Measurements from ENCODE around the gene CCDC152.

DNA sequence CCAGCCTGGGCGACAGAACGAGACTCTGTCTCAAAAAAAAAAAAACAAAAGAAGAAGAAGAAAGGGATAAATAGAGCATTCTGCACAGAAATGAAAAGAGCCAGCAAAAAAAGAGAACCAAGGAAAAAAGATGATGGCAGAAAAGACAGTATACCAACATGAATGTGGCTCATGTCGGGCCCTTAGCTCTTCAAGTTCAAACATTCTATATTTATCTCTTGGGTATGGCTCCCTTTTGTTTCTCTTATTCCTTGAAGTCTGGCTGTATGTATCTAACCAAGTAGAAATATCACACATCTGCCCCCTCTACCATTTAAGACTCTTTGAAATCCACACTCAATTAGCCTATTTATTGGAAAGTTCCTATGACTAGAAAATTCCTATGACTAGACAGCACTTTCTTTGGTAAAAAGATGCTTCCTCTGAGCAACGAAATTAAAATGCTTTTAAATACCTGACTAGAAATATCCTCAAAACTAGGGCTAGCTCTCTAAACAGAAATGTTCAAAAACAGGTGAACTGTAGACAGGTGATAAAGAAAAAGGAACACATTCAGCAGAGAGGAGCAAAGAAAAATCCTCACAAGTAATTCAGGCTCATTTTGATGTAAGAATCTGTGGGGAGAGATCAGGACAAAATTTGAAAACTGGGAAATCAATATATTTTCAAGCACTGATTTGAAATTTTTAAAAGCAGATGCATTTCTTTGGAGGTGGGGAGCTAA, 52.4 kb downstream of the CCDC152 start:
- TF ChIP-seq, protein P1, sequence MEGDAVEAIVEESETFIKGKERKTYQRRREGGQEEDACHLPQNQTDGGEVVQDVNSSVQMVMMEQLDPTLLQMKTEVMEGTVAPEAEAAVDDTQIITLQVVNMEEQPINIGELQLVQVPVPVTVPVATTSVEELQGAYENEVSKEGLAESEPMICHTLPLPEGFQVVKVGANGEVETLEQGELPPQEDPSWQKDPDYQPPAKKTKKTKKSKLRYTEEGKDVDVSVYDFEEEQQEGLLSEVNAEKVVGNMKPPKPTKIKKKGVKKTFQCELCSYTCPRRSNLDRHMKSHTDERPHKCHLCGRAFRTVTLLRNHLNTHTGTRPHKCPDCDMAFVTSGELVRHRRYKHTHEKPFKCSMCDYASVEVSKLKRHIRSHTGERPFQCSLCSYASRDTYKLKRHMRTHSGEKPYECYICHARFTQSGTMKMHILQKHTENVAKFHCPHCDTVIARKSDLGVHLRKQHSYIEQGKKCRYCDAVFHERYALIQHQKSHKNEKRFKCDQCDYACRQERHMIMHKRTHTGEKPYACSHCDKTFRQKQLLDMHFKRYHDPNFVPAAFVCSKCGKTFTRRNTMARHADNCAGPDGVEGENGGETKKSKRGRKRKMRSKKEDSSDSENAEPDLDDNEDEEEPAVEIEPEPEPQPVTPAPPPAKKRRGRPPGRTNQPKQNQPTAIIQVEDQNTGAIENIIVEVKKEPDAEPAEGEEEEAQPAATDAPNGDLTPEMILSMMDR (IDR thresholded peaks at IDR 0.05; ENCODE audit: insufficient read depth, low read length), result no peak
- no peak for TF ChIP-seq GABPA (IDR thresholded peaks at IDR 0.05; ENCODE audit: low read depth)
- TF ChIP-seq, protein P2, sequence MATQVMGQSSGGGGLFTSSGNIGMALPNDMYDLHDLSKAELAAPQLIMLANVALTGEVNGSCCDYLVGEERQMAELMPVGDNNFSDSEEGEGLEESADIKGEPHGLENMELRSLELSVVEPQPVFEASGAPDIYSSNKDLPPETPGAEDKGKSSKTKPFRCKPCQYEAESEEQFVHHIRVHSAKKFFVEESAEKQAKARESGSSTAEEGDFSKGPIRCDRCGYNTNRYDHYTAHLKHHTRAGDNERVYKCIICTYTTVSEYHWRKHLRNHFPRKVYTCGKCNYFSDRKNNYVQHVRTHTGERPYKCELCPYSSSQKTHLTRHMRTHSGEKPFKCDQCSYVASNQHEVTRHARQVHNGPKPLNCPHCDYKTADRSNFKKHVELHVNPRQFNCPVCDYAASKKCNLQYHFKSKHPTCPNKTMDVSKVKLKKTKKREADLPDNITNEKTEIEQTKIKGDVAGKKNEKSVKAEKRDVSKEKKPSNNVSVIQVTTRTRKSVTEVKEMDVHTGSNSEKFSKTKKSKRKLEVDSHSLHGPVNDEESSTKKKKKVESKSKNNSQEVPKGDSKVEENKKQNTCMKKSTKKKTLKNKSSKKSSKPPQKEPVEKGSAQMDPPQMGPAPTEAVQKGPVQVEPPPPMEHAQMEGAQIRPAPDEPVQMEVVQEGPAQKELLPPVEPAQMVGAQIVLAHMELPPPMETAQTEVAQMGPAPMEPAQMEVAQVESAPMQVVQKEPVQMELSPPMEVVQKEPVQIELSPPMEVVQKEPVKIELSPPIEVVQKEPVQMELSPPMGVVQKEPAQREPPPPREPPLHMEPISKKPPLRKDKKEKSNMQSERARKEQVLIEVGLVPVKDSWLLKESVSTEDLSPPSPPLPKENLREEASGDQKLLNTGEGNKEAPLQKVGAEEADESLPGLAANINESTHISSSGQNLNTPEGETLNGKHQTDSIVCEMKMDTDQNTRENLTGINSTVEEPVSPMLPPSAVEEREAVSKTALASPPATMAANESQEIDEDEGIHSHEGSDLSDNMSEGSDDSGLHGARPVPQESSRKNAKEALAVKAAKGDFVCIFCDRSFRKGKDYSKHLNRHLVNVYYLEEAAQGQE (IDR thresholded peaks at IDR 0.05; ENCODE audit: insufficient replicate concordance, low read depth), result no peak
- TF ChIP-seq POLR2AphosphoS5 (IDR thresholded peaks at IDR 0.05; ENCODE audit: low read depth), result no peak
- no peak for TF ChIP-seq SPI1 (IDR thresholded peaks at IDR 0.05; ENCODE audit: borderline replicate concordance, low read depth)

All from HL-60 (cell line).